GM23338 (cell line): ENCODE results near the gene TMEM231. TPM values are rescaled to one million over a fixed set of nuclear protein-coding genes. Genes with fewer than 3 reads are reported as not detected.

Experiments used
- ATAC-seq: fragments of 200-7000 bp; cut with Tn5 transposase; 3 replicates; pipeline ENCODE4 v1.9.1; 2020
- DNase-seq: peaks from one replicate; pipeline ENCODE4 v3.0.0-alpha.2; 2015; ENCODE audit warnings: low spot score
- H2AFZ ChIP-seq: fragments of 200-600 bp; sonication (generic); 2 replicates; pipeline ENCODE4 v1.8.0; 2016; ENCODE audit warnings: antibody characterized with exemption, mild to moderate bottlenecking, moderate library complexity
- H3F3A ChIP-seq: fragments of 200-600 bp; sonication (generic); replicated peaks from 2 replicates; pipeline ENCODE4 v1.8.0; 2017; ENCODE audit warnings: antibody characterized with exemption, mixed run types, low read depth
- H3K27ac ChIP-seq: fragments of 200-600 bp; sonication (generic); 2 replicates; pipeline ENCODE4 v1.6.1; 2016; ENCODE audit warnings: low read depth
- H3K27me3 ChIP-seq: fragments of 200-600 bp; sonication (generic); 2 replicates; pipeline ENCODE4 v1.8.0; 2016; ENCODE audit warnings: mild to moderate bottlenecking, mixed run types, moderate library complexity; ENCODE audit not compliant: insufficient read depth
- H3K36me3 ChIP-seq: fragments of 200-600 bp; sonication (generic); 2 replicates; pipeline ENCODE4 v1.8.0; 2016; ENCODE audit warnings: mild to moderate bottlenecking; ENCODE audit not compliant: insufficient read depth
- H3K4me1 ChIP-seq: fragments of 200-600 bp; sonication (generic); 2 replicates; pipeline ENCODE4 v1.8.0; 2016; ENCODE audit warnings: mild to moderate bottlenecking, moderate library complexity; ENCODE audit not compliant: insufficient read depth
- H3K4me2 ChIP-seq: fragments of 200-600 bp; sonication (generic); 2 replicates; pipeline ENCODE4 v1.7.1; 2017; ENCODE audit warnings: mixed run types
- H3K4me3 ChIP-seq: fragments of 200-600 bp; sonication (generic); 2 replicates; pipeline ENCODE4 v1.6.1; 2016; ENCODE audit warnings: mixed run types
- H3K79me2 ChIP-seq: fragments of 200-600 bp; sonication (generic); replicated peaks from 2 replicates; pipeline ENCODE4 v1.8.0; 2017; ENCODE audit warnings: mild to moderate bottlenecking; ENCODE audit not compliant: insufficient read depth
- H3K9me2 ChIP-seq: fragments of 200-600 bp; sonication (generic); 2 replicates; pipeline ENCODE4 v1.8.0; 2017; ENCODE audit not compliant: insufficient read depth
- H4K20me1 ChIP-seq: fragments of 200-600 bp; sonication (generic); replicated peaks from 2 replicates; pipeline ENCODE4 v1.8.0; 2017; ENCODE audit warnings: mild to moderate bottlenecking; ENCODE audit not compliant: insufficient read depth
- H3K27ac Mint-ChIP-seq: 2 replicates; pipeline ENCODE4 v1.8.0; 2020; ENCODE audit warnings: inconsistent platforms, mild to moderate bottlenecking, moderate library complexity, mixed read lengths
- H3K27me3 Mint-ChIP-seq: 3 replicates; pipeline ENCODE4 v1.8.0; 2022; ENCODE audit warnings: low read depth, mild to moderate bottlenecking, moderate library complexity, mixed read lengths, inconsistent platforms; ENCODE audit not compliant: insufficient read depth, poor library complexity
- H3K36me3 Mint-ChIP-seq: 3 replicates; pipeline ENCODE4 v1.8.0; 2021; ENCODE audit warnings: low read depth, mild to moderate bottlenecking, inconsistent platforms, moderate library complexity, mixed read lengths
- H3K4me1 Mint-ChIP-seq: 3 replicates; pipeline ENCODE4 v1.8.0; 2020; ENCODE audit warnings: mild to moderate bottlenecking, inconsistent platforms, mixed read lengths
- H3K4me3 Mint-ChIP-seq: 3 replicates; pipeline ENCODE4 v1.8.0; 2021; ENCODE audit warnings: moderate library complexity, mild to moderate bottlenecking, inconsistent platforms, mixed read lengths
- H3K9me3 Mint-ChIP-seq: 3 replicates; pipeline ENCODE4 v1.8.0; 2020; ENCODE audit warnings: moderate library complexity, mild to moderate bottlenecking, inconsistent platforms, mixed read lengths
- CREB1 ChIP-seq: fragments of 250-450 bp; sonication (Bioruptor Pico); IDR thresholded peaks from 2 replicates; pipeline ENCODE4 v1.5.0; 2020; ENCODE audit warnings: low read depth, mild to moderate bottlenecking, moderate library complexity
- EZH2 ChIP-seq: fragments of 200-600 bp; sonication (generic); IDR thresholded peaks from one replicate; pipeline ENCODE4 v1.8.0; 2017; ENCODE audit warnings: antibody characterized with exemption, mild to moderate bottlenecking, low read depth; ENCODE audit not compliant: unreplicated experiment
- JUNB ChIP-seq: IDR thresholded peaks from one replicate; pipeline ENCODE4 v1.6.1; 2016; ENCODE audit warnings: antibody characterized with exemption; ENCODE audit not compliant: unreplicated experiment
- POLR2AphosphoS5 ChIP-seq: IDR thresholded peaks from 2 replicates; pipeline ENCODE4 v1.6.1; 2016; ENCODE audit warnings: antibody characterized with exemption, low read depth
- ZNF114 ChIP-seq: fragments of 250-450 bp; sonication (Bioruptor Pico); IDR thresholded peaks from 2 replicates; pipeline ENCODE4 v1.5.0; 2020; ENCODE audit warnings: mild to moderate bottlenecking, moderate library complexity
- ZNF331 ChIP-seq: fragments of 250-450 bp; sonication (Bioruptor Pico); IDR thresholded peaks from 2 replicates; pipeline ENCODE4 v1.5.0; 2020; ENCODE audit warnings: low read depth, mild to moderate bottlenecking, moderate library complexity
- polyA plus RNA-seq: library from polyadenylated mRNA; unstranded; fragments of >200 nt; fragmentation: Nextera tagmentation; extraction: Ambion mirVana; gene quantifications from 2 replicates; pipeline ENCODE4 v1.2.1, GENCODE V29; 2016
- total RNA-seq: library from RNA; depleted of rRNA; stranded (reverse); fragments of >200 nt; shearing (Covaris generic); gene quantifications from 2 replicates; pipeline ENCODE4 v1.2.3, GENCODE V29; 2014
- TF ChIP-seq, protein P1 (sequence below): fragments of 250-450 bp; sonication (Bioruptor Pico); IDR thresholded peaks from 2 replicates; pipeline ENCODE4 v1.5.0; 2020; ENCODE audit warnings: mild to moderate bottlenecking, moderate library complexity
- TF ChIP-seq, protein P2 (sequence below): IDR thresholded peaks from 2 replicates; pipeline ENCODE4 v1.6.1; 2016; ENCODE audit warnings: antibody characterized with exemption

TMEM231 gene
- total and polyA plus RNA-seq, 2 experiments from 2014 or later = 5.3 to 19.9 TPM

DNA sequence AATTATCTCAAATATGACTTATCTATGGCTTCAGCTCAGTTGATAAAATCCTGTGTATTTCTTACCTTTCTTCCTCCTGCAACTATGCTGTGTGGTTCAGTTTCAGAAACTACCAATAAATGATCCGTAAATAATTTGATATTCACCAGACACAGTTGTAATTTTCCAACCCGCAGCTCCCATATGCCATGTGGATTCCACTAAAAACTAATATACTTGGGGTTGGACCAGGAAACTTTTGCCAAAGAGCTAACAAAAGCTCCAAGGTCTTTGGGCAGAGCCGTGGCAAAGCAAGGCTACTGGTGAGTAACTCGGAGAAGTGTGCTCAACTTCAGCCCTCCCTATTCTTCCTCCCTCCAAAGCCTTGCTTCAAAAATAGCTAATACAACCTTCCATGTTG is 58.5 kb downstream of the TMEM231 start (continued):
- TF ChIP-seq, protein P1, sequence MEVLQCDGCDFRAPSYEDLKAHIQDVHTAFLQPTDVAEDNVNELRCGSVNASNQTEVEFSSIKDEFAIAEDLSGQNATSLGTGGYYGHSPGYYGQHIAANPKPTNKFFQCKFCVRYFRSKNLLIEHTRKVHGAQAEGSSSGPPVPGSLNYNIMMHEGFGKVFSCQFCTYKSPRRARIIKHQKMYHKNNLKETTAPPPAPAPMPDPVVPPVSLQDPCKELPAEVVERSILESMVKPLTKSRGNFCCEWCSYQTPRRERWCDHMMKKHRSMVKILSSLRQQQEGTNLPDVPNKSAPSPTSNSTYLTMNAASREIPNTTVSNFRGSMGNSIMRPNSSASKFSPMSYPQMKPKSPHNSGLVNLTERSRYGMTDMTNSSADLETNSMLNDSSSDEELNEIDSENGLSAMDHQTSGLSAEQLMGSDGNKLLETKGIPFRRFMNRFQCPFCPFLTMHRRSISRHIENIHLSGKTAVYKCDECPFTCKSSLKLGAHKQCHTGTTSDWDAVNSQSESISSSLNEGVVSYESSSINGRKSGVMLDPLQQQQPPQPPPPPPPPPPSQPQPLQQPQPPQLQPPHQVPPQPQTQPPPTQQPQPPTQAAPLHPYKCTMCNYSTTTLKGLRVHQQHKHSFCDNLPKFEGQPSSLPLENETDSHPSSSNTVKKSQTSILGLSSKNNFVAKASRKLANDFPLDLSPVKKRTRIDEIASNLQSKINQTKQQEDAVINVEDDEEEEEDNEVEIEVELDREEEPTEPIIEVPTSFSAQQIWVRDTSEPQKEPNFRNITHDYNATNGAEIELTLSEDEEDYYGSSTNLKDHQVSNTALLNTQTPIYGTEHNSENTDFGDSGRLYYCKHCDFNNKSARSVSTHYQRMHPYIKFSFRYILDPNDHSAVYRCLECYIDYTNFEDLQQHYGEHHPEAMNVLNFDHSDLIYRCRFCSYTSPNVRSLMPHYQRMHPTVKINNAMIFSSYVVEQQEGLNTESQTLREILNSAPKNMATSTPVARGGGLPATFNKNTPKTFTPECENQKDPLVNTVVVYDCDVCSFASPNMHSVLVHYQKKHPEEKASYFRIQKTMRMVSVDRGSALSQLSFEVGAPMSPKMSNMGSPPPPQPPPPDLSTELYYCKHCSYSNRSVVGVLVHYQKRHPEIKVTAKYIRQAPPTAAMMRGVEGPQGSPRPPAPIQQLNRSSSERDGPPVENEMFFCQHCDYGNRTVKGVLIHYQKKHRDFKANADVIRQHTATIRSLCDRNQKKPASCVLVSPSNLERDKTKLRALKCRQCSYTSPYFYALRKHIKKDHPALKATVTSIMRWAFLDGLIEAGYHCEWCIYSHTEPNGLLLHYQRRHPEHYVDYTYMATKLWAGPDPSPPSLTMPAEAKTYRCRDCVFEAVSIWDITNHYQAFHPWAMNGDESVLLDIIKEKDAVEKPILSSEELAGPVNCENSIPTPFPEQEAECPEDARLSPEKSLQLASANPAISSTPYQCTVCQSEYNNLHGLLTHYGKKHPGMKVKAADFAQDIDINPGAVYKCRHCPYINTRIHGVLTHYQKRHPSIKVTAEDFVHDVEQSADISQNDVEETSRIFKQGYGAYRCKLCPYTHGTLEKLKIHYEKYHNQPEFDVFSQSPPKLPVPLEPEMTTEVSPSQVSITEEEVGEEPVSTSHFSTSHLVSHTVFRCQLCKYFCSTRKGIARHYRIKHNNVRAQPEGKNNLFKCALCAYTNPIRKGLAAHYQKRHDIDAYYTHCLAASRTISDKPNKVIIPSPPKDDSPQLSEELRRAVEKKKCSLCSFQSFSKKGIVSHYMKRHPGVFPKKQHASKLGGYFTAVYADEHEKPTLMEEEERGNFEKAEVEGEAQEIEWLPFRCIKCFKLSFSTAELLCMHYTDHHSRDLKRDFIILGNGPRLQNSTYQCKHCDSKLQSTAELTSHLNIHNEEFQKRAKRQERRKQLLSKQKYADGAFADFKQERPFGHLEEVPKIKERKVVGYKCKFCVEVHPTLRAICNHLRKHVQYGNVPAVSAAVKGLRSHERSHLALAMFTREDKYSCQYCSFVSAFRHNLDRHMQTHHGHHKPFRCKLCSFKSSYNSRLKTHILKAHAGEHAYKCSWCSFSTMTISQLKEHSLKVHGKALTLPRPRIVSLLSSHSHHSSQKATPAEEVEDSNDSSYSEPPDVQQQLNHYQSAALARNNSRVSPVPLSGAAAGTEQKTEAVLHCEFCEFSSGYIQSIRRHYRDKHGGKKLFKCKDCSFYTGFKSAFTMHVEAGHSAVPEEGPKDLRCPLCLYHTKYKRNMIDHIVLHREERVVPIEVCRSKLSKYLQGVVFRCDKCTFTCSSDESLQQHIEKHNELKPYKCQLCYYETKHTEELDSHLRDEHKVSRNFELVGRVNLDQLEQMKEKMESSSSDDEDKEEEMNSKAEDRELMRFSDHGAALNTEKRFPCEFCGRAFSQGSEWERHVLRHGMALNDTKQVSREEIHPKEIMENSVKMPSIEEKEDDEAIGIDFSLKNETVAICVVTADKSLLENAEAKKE = no peak
- TF ChIP-seq, protein P2, sequence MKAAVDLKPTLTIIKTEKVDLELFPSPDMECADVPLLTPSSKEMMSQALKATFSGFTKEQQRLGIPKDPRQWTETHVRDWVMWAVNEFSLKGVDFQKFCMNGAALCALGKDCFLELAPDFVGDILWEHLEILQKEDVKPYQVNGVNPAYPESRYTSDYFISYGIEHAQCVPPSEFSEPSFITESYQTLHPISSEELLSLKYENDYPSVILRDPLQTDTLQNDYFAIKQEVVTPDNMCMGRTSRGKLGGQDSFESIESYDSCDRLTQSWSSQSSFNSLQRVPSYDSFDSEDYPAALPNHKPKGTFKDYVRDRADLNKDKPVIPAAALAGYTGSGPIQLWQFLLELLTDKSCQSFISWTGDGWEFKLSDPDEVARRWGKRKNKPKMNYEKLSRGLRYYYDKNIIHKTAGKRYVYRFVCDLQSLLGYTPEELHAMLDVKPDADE = no peak
- no peak for TF ChIP-seq ZNF114 (CRISPR knock-in tag)
- TF ChIP-seq CREB1 (CRISPR knock-in tag) = no peak
- TF ChIP-seq EZH2 = no peak

DNA sequence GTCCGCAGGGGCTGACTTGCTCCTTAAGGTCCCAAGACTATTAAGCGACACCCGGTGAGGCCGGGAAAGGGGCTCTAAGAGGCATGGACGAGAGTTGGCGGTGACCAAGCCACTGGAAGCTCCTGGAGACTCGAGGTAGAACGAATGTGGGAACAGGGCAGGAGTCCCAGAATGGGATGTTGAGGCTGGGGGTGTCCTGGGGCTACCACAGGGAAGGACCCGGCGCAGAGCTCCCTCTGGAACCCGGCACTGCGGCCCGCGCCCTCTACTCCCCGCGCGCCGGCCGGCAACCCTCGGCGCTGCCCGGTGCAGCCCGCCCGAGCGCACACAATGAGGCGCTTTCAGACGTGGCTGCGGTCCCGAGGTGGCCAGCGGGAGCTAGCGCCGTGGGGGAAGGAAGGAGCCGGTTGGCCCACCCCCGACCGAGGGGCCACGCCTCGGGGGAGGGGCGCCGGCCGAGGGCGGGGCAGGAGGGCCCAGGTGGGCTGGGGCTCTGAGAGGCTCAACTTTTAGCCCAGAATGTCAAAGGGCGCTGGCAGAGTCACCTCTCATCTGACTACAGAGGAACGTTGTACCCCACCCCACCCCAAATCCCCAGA is 60.9 kb downstream of the TMEM231 start, which contains the start of gene CHST6:
TSS of gene CHST6 (minus strand) at position 366 of the 599 bp plus-strand sequence. CDS start 15,613 bp downstream, outside the sequence.
- H3K4me1 Mint-ChIP-seq = peaks cover 8% of the 10 kb centered on the region; the same call in 1 of the 3 replicates
- 0 out of 2 replicates have a peak within 1 kb of the TSS, but pooled peaks have one; percentile 31 for H3K27ac Mint-ChIP-seq

More for the DNA sequence above, 60.9 kb downstream of the TMEM231 start, which contains the start of gene CHST6:
- TF ChIP-seq POLR2AphosphoS5 (peak; percentile 97), JUNB (no peak), ZNF114 (CRISPR knock-in tag) (no peak), ZNF331 (CRISPR knock-in tag) (no peak)
- TF ChIP-seq, protein P1 = no peak
- H3K4me3 Mint-ChIP-seq = peak within 1 kb of the TSS; percentile 94
- Histone ChIP-seq H4K20me1 (no peaks in the 10 kb centered on the region; the same call in 1 of the 2 replicates), H3K4me3 (peak within 1 kb of the TSS; percentile 95), H2AFZ (peak within 1 kb of the TSS; percentile 96), H3F3A (peaks cover 19% of the 10 kb centered on the region), H3K79me2 (peaks cover 5% of the 10 kb centered on the region; the same call in 1 of the 2 replicates), H3K36me3 (no peaks in the 10 kb centered on the region), H3K4me2 (peak within 1 kb of the TSS; percentile 99), H3K9me2 (no peaks in the 10 kb centered on the region), H3K4me1 (peaks cover 10% of the 10 kb centered on the region; the same call in 1 of the 2 replicates), H3K27me3 (peaks cover 13% of the 10 kb centered on the region), H3K27ac (0 out of 2 replicates have a peak within 1 kb of the TSS, but pooled peaks have one; percentile 32)
- H3K27me3 Mint-ChIP-seq = peaks cover 6% of the 10 kb centered on the region
- DNase-seq = peak; percentile 91
- no peaks in the 10 kb centered on the region for H3K9me3 Mint-ChIP-seq
- ATAC-seq = peak; percentile 91
- no peaks in the 10 kb centered on the region for H3K36me3 Mint-ChIP-seq
